OCI-LY3 (cell line): ENCODE results near the gene M6PR.

Experiments used
- CTCF ChIP-seq: fragments of 200-600, 300-600 bp; sonication (generic); IDR thresholded peaks from 2 replicates; pipeline ENCODE4 v1.5.1; 2014; ENCODE audit warnings: antibody characterized with exemption, low read length, low read depth
- EZH2phosphoT487 ChIP-seq: fragments of 200-600 bp; shearing (Covaris generic); IDR thresholded peaks from 2 replicates; pipeline ENCODE4 v1.6.1; 2018; ENCODE audit warnings: antibody characterized with exemption, mixed run types, low read depth

- TF ChIP-seq CTCF (0 out of 2 replicates have a peak, but pooled peaks have one; percentile 29), EZH2phosphoT487 (no peak)
These were observed 1.4 kb upstream of the M6PR start for GRCh38 chr12:8950702-8951478.
